Lower lobe of right lung (tissue), 2 donors: Measurements from ENCODE around the gene VAV2. TPM values are rescaled to one million over a fixed set of nuclear protein-coding genes. Genes with fewer than 3 reads are reported as not detected.

Source experiments
- ATAC-seq, 2 donors: fragments of 200-7000 bp; cut with Tn5 transposase; one replicate each; pipeline ENCODE4 v1.9.1; 2020 to 2022; ENCODE audit warnings: mild to moderate bottlenecking in 2 of 2, moderate library complexity in 2 of 2
- DNase-seq: peaks from one replicate; pipeline ENCODE4 v3.0.0-alpha.2; 2020
- H3K27ac ChIP-seq: fragments of 200-600 bp; one replicate; pipeline ENCODE4 v1.8.0; 2022
- H3K27me3 ChIP-seq: fragments of 200-600 bp; one replicate; pipeline ENCODE4 v1.8.0; 2022; ENCODE audit warnings: low read depth
- H3K36me3 ChIP-seq: fragments of 200-600 bp; one replicate; pipeline ENCODE4 v1.8.0; 2022; ENCODE audit warnings: mild to moderate bottlenecking
- H3K4me1 ChIP-seq: fragments of 200-600 bp; one replicate; pipeline ENCODE4 v1.8.0; 2022
- H3K4me3 ChIP-seq: fragments of 200-600 bp; one replicate; pipeline ENCODE4 v1.8.0; 2022; ENCODE audit warnings: mild to moderate bottlenecking
- H3K9me3 ChIP-seq: fragments of 200-600 bp; one replicate; pipeline ENCODE4 v1.8.0; 2022
- intact Hi-C: fragments of 100-400 bp; cut with DNase I; formaldehyde crosslinking; loops from one replicate; pipeline ENCODE4 v1.11.0; 2022
- total RNA-seq: library from RNA; stranded (reverse); fragmentation: NEBNext Ultra II Directional; extraction: Animal tissue kit (Norgen Biotek cat#: 25700); gene quantifications from one replicate; pipeline ENCODE4 v1.2.1, GENCODE V29; 2021
- TF ChIP-seq, protein P1 (sequence below): fragments of 200-600 bp; IDR thresholded peaks from one replicate; pipeline ENCODE4 v1.8.0; 2022; ENCODE audit warnings: antibody characterized with exemption, mild to moderate bottlenecking
- donor health status: DM: no; HTN: yes; CAD: no; lungs with severe emphysema.

Gene VAV2
- total RNA-seq, 1 donor from 2014 or later: 26.9 TPM

DNA sequence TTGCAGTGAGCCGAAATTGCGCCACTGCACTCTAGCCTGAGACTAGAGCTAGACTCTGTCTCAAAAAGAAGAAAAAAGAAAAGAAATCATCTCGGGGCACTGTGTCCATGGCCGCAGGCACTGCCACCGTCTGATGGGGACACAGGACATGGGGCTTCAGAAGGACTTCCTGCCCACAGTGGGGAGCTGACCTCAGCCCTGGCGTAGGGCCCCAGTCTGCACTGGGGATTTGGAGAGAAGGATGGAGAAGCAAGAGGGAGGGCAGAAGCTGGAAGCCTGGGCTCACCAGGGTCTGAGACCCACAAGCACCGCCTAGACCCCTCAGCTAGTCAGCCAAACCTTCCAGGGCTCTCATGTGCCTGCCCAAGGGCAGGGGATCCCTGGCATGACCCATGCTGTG lies 249.9 kb downstream of the VAV2 start:
- DNase-seq: no peak
- H3K27ac ChIP-seq: no peak overlapping the region

DNA sequence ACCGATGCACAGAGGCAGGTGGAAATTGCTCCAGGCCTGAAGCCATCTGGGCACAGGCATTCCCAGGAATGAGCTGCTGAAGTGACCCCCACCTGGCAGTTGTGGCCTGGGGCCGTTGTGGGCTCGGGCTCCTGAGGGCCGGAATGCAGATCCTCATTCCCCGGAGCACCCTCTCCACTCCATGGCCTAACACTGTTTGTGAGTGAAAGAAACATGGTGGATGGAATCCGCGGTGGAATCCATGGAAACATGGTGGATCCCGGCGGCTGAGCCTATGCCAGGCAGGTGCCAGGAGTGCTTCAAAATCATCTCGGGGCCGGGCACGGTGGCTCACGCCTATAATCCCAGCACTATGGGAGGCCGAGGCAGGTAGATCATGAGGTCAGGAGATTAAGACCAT lies 250.4 kb downstream of the VAV2 start:
- intact Hi-C loops: no loop called here

More for the DNA sequence above, 249.9 kb downstream of the VAV2 start:
- no peak for ATAC-seq
- H3K4me3 ChIP-seq: no peak overlapping the region
- intact Hi-C loops: no loop called here
- H3K9me3 ChIP-seq: no peaks in the 10 kb centered on the region
- no peaks in the 10 kb centered on the region for H3K27me3 ChIP-seq
- H3K36me3 ChIP-seq: no peaks in the 10 kb centered on the region
- TF ChIP-seq, protein P1, sequence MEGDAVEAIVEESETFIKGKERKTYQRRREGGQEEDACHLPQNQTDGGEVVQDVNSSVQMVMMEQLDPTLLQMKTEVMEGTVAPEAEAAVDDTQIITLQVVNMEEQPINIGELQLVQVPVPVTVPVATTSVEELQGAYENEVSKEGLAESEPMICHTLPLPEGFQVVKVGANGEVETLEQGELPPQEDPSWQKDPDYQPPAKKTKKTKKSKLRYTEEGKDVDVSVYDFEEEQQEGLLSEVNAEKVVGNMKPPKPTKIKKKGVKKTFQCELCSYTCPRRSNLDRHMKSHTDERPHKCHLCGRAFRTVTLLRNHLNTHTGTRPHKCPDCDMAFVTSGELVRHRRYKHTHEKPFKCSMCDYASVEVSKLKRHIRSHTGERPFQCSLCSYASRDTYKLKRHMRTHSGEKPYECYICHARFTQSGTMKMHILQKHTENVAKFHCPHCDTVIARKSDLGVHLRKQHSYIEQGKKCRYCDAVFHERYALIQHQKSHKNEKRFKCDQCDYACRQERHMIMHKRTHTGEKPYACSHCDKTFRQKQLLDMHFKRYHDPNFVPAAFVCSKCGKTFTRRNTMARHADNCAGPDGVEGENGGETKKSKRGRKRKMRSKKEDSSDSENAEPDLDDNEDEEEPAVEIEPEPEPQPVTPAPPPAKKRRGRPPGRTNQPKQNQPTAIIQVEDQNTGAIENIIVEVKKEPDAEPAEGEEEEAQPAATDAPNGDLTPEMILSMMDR: no peak
- peaks cover 13% of the 10 kb centered on the region for H3K4me1 ChIP-seq

DNA sequence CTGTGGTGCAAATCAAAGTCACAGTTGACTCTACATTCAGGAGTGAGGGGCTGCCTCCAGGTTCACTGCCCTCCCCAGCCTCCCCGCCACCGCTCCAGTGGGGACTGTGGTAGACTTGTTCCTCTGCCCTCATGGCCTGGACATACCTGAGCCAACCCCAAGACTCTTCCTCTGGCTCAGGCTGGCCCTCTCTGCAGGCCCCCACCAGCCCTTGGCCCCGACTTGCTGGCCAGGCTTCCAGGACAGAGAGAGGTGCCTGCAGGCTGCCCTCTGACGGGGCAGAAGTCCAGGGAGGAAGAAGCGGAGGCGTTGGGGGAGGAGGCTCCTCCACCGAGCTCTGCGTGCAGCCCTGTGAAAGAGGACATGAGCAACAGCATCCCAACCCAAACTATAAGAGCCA lies 251.2 kb downstream of the VAV2 start:
- TF ChIP-seq, protein P1: no peak
- Histone ChIP-seq H3K36me3 (no peaks in the 10 kb centered on the region), H3K27ac (no peak overlapping the region), H3K4me3 (no peak overlapping the region), H3K27me3 (no peaks in the 10 kb centered on the region), H3K4me1 (peaks cover 13% of the 10 kb centered on the region), H3K9me3 (no peaks in the 10 kb centered on the region)
- intact Hi-C loops: no loop called here
- ATAC-seq: no peak
- no peak for DNase-seq

More for the DNA sequence above, 250.4 kb downstream of the VAV2 start:
- Histone ChIP-seq H3K27me3 (no peaks in the 10 kb centered on the region), H3K27ac (no peak overlapping the region), H3K4me3 (no peak overlapping the region), H3K4me1 (peaks cover 13% of the 10 kb centered on the region), H3K36me3 (no peaks in the 10 kb centered on the region), H3K9me3 (no peaks in the 10 kb centered on the region)
- TF ChIP-seq, protein P1: no peak
- DNase-seq: no peak
- ATAC-seq: no peak

DNA sequence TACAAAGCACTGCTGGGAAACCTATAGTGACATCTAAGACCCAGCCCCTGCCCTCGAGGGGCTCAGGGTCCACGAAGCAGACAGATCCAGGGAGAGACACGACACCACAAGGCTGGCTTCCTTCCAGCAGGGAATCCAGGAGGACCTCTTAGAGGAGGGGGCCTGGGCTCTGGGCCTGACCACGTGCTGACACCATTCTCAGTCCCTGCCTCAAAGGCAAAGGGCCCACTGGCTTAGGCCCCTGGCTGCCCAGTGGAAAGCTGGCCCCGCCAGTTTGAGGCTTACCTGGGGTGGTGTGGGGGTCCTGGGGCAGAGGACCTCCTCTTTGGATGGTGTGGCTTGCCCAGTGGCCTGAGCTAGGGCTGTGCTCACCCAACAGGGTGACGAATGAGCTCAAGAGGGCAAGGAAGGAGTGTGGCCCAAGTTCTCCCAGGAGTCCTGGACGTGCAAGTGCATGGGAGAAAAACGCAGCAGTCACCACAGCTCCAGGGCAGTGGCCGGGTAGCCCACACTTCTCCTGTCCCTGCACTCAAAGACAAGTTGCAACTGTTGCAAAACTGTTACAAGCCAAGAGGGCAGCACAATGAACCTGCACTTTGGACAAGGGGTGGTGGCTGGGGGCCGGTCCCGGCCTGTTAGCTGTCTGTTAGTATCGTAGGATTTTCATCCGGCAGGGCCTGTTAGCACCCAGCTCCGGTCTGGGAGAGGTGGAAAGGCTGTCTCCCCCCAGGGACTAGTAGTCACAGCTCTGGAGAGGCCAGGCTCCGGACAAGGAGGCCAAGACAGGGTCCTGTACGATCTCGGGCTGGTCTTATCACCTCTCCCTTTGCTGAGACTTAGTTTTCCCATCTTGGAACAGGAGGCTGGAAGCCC lies 252.5 kb downstream of the VAV2 start:
- ATAC-seq (no peak), DNase-seq (no peak)

DNA sequence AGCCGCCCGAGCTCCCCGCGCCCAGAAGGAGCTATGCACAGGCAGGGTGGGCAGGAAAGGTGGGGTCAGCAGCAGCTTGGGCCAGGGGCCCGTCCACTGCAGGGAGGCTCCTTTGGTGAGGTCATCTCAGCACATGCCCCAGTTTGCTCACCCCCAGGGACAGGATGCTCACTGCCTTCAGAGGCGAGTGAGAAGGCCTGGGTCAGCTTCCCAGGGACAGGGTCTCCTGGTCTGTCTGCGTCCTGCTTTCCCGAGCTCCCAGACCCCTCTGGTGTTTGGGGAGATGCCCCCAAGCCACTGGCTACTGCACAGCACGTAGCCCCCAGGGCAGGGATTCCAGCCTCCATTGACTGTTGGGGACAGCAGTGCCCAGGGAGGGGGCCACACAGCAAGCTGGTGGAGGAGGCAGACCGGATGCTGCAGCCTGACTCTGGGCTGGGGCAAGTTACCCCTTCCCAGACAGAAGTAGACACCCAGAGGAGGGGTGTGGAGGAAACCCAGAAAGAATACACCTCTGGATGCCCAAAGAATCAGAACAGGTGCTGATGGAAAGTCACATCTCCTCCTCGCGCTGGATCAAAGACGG lies 253.4 kb downstream of the VAV2 start:
- no peak for ATAC-seq
- intact Hi-C loops: no loop called here
- Histone ChIP-seq H3K4me1 (peaks cover 13% of the 10 kb centered on the region), H3K4me3 (peak overlapping the region; percentile 53), H3K9me3 (no peaks in the 10 kb centered on the region), H3K27me3 (no peaks in the 10 kb centered on the region), H3K27ac (no peak overlapping the region), H3K36me3 (no peaks in the 10 kb centered on the region)
- no peak for DNase-seq
- TF ChIP-seq, protein P1: no peak

More for the DNA sequence above, 252.5 kb downstream of the VAV2 start:
- Histone ChIP-seq H3K27me3 (no peaks in the 10 kb centered on the region), H3K27ac (no peak overlapping the region), H3K36me3 (no peaks in the 10 kb centered on the region), H3K4me3 (no peak overlapping the region), H3K4me1 (peaks cover 13% of the 10 kb centered on the region), H3K9me3 (no peaks in the 10 kb centered on the region)
- TF ChIP-seq, protein P1: no peak
- intact Hi-C loops: no loop called here
